HG02610 (cell line): ENCODE data around the gene PLD5.
"Not testable (repeated sequence)": the region's sequence is repeated elsewhere in the genome, so short reads cannot be mapped to it uniquely, and the experiment has no call there.

Source experiments
- ATAC-seq: cut with Tn5 transposase; IDR thresholded peaks from one replicate; pipeline ENCODE4 v1.9.1; 2021; ENCODE audit warnings: mild to moderate bottlenecking, moderate library complexity; ENCODE audit not compliant: unreplicated experiment

The PLD5 gene

GRCh38 chr1:242214455-242214854 lies 310.0 kb downstream of the PLD5 start:
- not testable (repeated sequence) for ATAC-seq

DNA sequence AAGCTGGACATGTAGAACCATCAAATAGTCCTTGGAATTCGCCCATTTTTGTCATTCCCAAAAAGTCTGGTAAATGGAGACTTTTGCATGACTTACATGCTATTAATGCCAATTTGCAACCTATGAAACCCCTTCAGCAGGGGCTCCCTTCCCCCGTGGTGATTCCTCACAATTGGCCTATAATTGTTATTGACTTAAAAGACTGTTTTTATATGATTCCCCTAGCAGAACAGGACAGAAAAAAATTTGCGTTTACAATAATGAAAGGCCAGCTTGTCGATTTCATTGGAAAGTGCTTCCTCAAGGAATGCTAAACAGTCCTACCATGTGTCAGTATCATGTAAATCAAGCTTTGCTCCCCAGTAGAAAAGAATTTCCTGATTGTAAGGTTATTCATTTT lies 311.5 kb downstream of the PLD5 start:
- not testable (repeated sequence) for ATAC-seq

DNA sequence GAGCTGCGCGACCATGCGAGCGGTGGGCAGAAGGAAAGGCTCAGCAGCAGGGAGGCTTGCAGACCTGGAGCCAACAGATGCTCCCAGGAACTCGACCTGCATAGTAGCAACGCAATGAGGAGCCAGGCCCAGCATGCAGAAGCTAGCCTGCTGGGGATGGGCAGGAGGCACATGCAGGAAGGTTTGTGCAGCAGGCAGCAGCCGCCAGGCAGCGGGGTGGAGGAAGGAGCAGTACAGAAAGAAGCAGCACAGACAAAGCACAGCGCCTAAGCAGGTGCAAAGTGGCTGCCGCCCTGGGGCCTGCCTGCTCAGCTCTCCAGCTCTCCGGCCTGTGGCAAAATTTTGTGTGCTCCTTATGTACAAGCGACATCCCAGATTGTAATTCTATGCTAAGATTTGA lies 312.1 kb downstream of the PLD5 start:
- ATAC-seq: no peak

DNA sequence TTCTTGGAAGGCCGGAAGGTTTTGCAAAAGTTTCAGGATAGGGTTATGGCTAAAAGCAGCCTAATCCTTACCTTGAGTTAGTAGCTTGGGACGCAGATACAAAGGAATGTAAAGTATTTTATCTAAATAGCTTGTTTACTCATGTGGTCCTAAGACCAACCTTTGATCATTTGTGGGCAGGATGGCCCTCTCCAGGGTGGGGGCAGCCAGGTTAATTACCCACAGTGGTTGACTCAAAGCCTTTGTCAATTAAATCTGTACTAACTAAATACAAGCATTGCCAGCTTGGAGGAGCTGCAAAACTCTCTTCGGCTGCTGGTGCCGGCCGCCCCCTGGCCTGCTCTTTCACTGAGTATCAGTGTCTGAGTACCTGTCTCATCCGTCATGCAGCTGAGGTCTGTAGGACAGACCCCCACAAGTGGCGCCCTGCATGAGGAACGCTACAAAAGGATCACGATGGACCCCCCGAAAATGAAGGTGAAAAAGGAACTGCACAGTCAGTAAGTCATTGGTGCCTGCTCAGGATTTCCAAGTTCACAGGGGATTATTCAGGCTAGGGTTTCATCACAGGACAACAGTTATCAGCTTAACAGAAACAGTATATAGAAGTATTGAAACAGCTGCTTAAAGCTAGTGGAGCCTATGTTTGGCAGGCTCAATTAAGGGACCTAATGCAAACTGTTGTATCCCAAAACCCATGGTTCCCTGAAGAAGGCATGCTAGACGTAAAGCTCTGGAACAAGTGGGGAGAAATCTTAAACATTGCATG lies 313.1 kb downstream of the PLD5 start:
- no peak for ATAC-seq

DNA sequence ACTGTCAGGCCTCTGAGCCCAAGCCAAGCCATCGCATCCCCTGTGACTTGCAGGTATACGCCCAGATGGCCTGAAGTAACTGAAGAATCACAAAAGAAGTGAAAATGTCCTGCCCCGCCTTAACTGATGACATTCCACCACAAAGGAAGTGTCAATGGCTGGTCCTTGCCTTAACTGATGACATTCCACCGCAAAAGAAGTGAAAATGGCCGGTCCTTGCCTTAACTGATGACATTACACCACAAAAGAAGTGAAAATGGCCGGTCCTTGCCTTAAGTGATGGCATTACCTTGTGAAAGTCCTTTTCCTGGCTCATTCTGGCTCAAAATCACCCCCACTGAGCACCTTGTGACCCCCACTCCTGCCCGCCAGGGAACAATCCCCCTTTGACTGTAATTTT lies 314.2 kb downstream of the PLD5 start:
- not testable (repeated sequence) for ATAC-seq

DNA sequence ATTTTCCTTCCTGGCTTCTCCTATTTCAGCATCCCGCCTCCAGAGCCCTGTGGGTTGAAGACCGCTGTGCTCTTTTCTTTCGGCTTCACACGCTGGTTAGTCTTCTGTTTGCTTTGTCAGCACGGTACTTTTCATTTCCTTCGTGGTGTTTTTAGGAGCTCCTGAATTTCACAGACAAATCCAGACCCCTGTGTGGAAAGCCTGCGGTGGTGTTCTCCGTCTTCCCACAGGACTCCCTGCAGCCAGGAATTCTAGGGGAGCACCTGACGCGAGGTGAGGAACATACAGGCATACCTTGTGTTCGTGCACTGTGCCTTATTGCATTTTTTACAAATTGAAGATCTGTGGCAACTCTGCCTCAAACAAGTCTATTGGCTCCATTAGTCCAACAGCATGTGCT lies 315.4 kb downstream of the PLD5 start:
- ATAC-seq: no peak

GRCh38 chr1:242208021-242208420 lies 316.5 kb downstream of the PLD5 start:
- no peak for ATAC-seq

DNA sequence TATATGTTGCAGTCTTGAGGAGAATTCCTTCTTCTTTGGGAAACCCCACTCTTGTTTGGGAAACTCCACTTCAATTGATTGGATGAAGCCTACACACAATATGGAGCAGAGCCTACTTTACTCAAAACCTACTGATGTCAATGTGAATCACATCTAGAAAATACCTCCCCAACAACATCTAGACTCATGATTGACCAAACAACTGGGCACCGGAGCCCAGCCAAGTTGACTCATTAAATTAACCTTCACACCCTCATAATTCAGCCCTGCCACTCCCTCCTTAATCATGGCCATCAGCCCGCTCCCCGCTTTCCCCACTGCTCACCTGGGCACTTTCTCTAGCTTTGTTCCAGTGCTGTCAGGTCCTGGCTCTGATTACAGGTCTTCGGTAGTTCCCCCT lies 317.5 kb downstream of the PLD5 start:
- no peak for ATAC-seq

GRCh38 chr1:242205622-242206489 lies 318.6 kb downstream of the PLD5 start:
- ATAC-seq: no peak

- ATAC-seq: no peak
Observed at GRCh38 chr1:242203262-242203661, 321.2 kb downstream of the PLD5 start.

GRCh38 chr1:242201090-242201489 lies 323.4 kb downstream of the PLD5 start:
- no peak for ATAC-seq

- ATAC-seq: no peak
Observed at GRCh38 chr1:242199776-242200458, 324.6 kb downstream of the PLD5 start.

DNA sequence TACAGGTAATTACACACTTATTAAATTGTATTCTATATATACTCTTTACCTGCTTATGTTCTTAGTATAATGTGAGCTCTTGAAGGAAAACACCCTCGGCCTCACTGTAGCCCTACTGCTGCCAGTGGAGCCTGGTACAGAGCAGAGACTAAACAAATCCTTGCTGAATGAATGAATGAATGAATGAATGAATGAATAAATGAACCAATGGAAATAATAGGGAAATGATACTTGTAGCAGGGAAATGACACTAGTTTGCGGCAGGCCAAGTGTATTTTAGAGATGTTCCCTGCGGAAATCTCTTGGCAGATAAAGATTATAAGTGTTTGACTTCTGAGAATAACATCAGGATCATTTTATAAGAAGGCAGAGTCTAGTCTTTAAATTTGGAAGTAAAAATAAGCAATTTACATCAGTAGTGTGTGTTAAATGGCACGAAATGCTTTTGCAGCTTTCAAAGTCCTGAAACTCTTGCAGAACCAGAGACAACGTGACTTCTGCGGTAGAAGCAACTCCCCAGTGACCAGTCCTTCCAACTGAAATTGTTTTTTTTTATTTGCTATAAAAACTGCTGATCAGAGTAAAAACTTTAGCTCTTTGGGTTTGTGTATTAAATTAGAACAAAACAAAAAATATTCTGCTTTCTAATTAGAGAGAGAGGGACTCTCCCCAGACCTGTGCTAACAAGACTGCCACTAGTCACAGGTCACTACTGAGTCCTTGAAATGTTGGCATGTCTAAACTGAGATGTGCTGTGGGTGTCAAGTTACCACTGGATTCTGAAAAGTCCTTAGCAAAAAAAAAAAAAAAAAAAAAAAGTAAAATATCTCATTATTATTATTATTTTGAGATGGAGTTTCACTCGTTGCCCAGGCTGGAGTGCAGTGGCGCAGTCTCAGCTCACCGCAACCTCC lies 326.3 kb downstream of the PLD5 start:
- no peak for ATAC-seq

GRCh38 chr1:242196914-242197313 lies 327.6 kb downstream of the PLD5 start:
- ATAC-seq: no peak

GRCh38 chr1:242196101-242196500 lies 328.4 kb downstream of the PLD5 start:
- ATAC-seq: no peak

DNA sequence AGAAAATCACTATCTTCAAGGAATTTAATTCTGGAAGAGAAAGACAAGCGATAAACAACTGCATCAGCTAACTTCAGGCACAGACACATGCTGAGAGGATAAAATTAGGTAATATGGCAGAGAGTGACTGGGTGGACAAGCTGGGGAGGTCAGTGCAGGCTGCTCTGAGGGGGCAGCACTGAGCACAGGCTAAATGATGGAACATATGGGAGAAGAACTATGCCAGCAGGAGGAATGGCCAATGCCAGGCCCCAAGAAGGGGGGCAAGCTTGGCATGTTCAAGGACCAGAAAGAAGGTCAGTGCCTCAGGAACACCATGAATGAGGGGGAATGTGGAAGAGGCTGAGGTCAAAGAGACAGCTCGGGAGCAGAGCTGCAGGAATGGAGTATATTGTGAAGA lies 334.9 kb downstream of the PLD5 start:
- ATAC-seq: no peak

DNA sequence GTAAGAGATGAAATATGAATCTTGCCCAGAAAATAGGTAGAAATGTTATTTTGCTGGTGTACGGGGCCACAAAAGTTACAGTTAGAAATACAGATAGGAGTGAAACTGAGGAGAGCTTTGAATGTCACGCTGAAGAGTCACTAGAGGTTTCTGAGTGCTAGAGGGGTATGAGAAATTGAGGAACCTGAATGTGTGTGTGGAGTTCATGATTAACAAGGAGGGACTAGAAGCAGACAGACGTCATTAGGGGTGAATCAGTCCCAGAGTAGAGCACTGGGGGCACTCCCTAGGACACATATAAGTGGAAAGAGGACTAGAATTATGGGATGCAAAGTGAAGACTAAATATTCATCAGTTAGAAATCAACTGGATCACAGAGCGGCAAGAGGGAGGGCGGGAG lies 336.7 kb downstream of the PLD5 start:
- peak; percentile 53 for ATAC-seq

- no peak for ATAC-seq
Observed at GRCh38 chr1:242187171-242187570, 337.3 kb downstream of the PLD5 start.

DNA sequence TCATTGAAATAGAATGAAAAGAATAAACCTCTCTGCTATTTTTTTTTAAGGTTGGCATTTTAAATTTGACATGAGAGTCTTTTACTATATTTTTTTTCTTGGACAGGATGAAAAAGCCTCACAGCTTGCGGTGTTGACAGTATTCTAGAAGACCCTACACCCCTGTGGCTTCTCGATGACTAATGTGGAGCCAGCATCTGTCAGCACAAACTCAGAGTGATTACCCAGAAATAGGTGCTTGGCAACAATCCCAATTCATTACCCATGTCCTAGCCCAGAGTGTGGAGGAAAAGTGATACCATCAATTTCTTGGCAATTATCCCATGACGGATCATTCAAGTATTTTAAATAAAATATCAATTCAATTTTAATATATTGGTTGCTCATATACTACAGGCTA lies 338.8 kb downstream of the PLD5 start:
- no peak for ATAC-seq

GRCh38 chr1:242184955-242185354 lies 339.5 kb downstream of the PLD5 start:
- no peak for ATAC-seq

GRCh38 chr1:242179767-242180166 lies 344.7 kb downstream of the PLD5 start:
- ATAC-seq: peak; percentile 81
